ENCODE measurements around the gene SOX13. TPM values are rescaled to one million over a fixed set of nuclear protein-coding genes. Genes with fewer than 3 reads are reported as not detected.

SOX13 gene
- total and polyA plus RNA-seq, 2 of the 4 experiments (the other 2 are of a cell fraction) = 0.54 to 3.5 TPM

GRCh38 chr1:204065174-204065985, 7.5 kb upstream of the SOX13 start:
- Histone ChIP-seq H2BK20ac (ENCODE audit: low read depth, low read length) (no peak overlapping the region), H4K91ac (ENCODE audit: insufficient read depth, low read depth, low read length) (no peak overlapping the region), H3K9me1 (ENCODE audit: insufficient read depth, low read length) (no peaks in the 10 kb centered on the region), H3K27me3 (ENCODE audit: control insufficient read depth, insufficient read depth, low read length) (peaks cover 4% of the 10 kb centered on the region), H3K4me2 (ENCODE audit: low read depth, low read length) (peak overlapping the region; percentile 42; the same call in 1 of the 2 replicates), H4K5ac (ENCODE audit: low read depth, low read length) (peak overlapping the region; percentile 15; the same call in 1 of the 2 replicates), H2AFZ (replicated peaks; ENCODE audit: low read length, poor library complexity) (peak overlapping the region; percentile 77), H3K36me3 (ENCODE audit: control insufficient read depth, insufficient read depth, low read length) (no peaks in the 10 kb centered on the region), H2BK120ac (ENCODE audit: low read depth, low read length) (no peak overlapping the region), H4K8ac (ENCODE audit: low read depth in 2 of 2, low read length in 2 of 2) (peak overlapping the region in 1 of 2 experiments; percentile 76; a peak in 1 of 4 replicates), H3K9me3 (ENCODE audit: control insufficient read depth, insufficient read depth, low read length) (no peaks in the 10 kb centered on the region), H2BK5ac (ENCODE audit: low read depth, low read length, poor library complexity, severe bottlenecking) (no peak overlapping the region), H3K56ac (ENCODE audit: extremely low read depth, insufficient read depth, low read length) (no peak overlapping the region), H3K4me3 (ENCODE audit: insufficient read depth, low read depth, low read length) (no peak overlapping the region), H2BK15ac (ENCODE audit: low read depth, low read length) (no peak overlapping the region; the same call in 2 of the 3 replicates), H3K4ac (ENCODE audit: low read depth, low read length) (no peak overlapping the region), H4K20me1 (ENCODE audit: insufficient read depth, low read length) (no peaks in the 10 kb centered on the region), H3K14ac (replicated peaks; ENCODE audit: low read depth, low read length) (0 out of 2 replicates have a peak overlapping the region, but pooled peaks have one; percentile 67), H3K79me1 (ENCODE audit: low read depth in 1 of 2, low read length in 2 of 2) (no peaks in the 10 kb centered on the region), H2AK5ac (ENCODE audit: low read depth, low read length) (no peak overlapping the region), H2AK9ac (replicated peaks; ENCODE audit: low read depth, low read length, poor library complexity) (no peak overlapping the region), H3K23ac (ENCODE audit: low read depth, low read length) (no peak overlapping the region), H3K9ac (ENCODE audit: low read depth, low read length) (no peak overlapping the region), H3K18ac (ENCODE audit: low read depth, low read length) (no peak overlapping the region), H3K4me1 (ENCODE audit: control insufficient read depth, insufficient read depth, low read length) (no peaks in the 10 kb centered on the region), H3K27ac (ENCODE audit: insufficient read depth, low read length) (no peak overlapping the region)
- ATAC-seq (ENCODE audit: low read depth) (peak; percentile 72), DNase-seq (peak; percentile 12)
- intact Hi-C loops (cut with micrococcal nuclease) = no loop called here
- TF ChIP-seq MAZ (IDR thresholded peaks at IDR 0.05; ENCODE audit: borderline replicate concordance, low read depth, low read length) = peak; percentile 50; the same call in 1 of the 2 replicates
- TF ChIP-seq ELK1 (IDR thresholded peaks at IDR 0.05; ENCODE audit: borderline replicate concordance, low read depth, low read length) = no peak
- in situ Hi-C loops (cut with MboI; ENCODE audit: low sequenced_read_pairs) = no loop called here
- ChIA-PET CTCF (no interaction called here), POLR2A (ENCODE audit: unreplicated experiment) (no interaction called here)
- dilution Hi-C loops (cut with HindIII; ENCODE audit: low sequenced_read_pairs, unreplicated experiment) = no loop called here
- 84% methylated on average over 3 of the region's 8 CpGs; no CpG with 5 or more reads in 1 of the 2 experiments for WGBS, 2 experiments (ENCODE audit: extremely low coverage in 2 of 2, insufficient read length in 1 of 2)
- no TSS peak for BruUV-seq (replicated peaks)
